ENCODE data around the gene HEXIM1.

The HEXIM1 gene

DNA sequence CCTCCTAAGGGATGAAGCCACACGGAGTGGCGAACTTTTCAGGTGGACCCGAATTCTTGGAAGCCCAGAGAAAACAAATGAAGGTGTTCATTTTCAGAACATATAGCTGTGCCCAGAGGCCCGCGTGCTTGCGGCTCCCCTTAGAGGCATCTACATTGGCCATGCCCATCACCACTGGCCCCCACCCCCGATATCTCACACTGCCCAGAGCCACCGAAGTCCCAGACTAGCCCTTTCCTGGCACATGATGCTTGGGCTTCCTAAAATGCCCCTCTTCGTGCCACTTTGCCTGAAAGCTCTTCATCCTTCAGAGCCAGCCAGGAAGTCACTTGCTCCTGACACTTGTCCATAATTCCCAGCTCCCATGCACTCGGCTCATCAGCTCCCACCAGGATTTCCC lies 2.1 kb upstream of the HEXIM1 start:
- Histone ChIP-seq H4K8ac (ENCODE audit: low read depth, low read length) (no peak overlapping the region), H3K36me3 (replicated peaks in 1 of 2; ENCODE audit: control insufficient read depth in 2 of 2, insufficient read depth in 2 of 2, low read length in 2 of 2) (peaks cover 0 to 4% of the 10 kb centered on the region in 2 donors), H4K91ac (ENCODE audit: low read depth, low read length, poor library complexity) (no peak overlapping the region), H2AK5ac (ENCODE audit: low read depth, low read length) (peak overlapping the region; percentile 15), H3K4me1 (ENCODE audit: control insufficient read depth in 2 of 2, insufficient read depth in 1 of 2, low read depth in 1 of 2, low read length in 2 of 2) (peaks cover 13 to 14% of the 10 kb centered on the region in 2 donors), H3K9me3 (replicated peaks in 1 of 2; ENCODE audit: control insufficient read depth in 2 of 2, insufficient read depth in 1 of 2, low read depth in 1 of 2, low read length in 2 of 2) (no peaks in the 10 kb centered on the region), H2BK120ac (ENCODE audit: low read depth, low read length) (no peak overlapping the region), H3K4me3 (ENCODE audit: low read length in 2 of 2) (peak overlapping the region in 1 of 2 donors; percentile 2), H2BK12ac (ENCODE audit: low read length) (no peak overlapping the region), H3K4ac (ENCODE audit: low read length) (no peak overlapping the region), H3K14ac (ENCODE audit: low read length) (no peak overlapping the region), H3K18ac (ENCODE audit: low read length) (no peak overlapping the region), H3K27ac (replicated peaks; ENCODE audit: low read length) (no peak overlapping the region), H2BK5ac (ENCODE audit: low read length) (no peak overlapping the region), H2AFZ (ENCODE audit: low read length) (no peak overlapping the region), H3K23ac (ENCODE audit: low read depth, low read length, poor library complexity) (no peak overlapping the region), H3K9ac (ENCODE audit: low read depth, low read length, poor library complexity) (no peak overlapping the region), H3K4me2 (ENCODE audit: insufficient read depth, low read length, poor library complexity, severe bottlenecking) (no peak overlapping the region), H2BK15ac (ENCODE audit: low read length) (no peak overlapping the region), H3K79me1 (ENCODE audit: low read depth, low read length) (peaks cover 6% of the 10 kb centered on the region), H3K27me3 (ENCODE audit: control insufficient read depth in 3 of 3, insufficient read depth in 3 of 3, low read depth in 1 of 3, low read length in 3 of 3) (no peaks in the 10 kb centered on the region)
- WGBS, 2 donors (ENCODE audit: extremely low coverage in 2 of 2, insufficient read length in 2 of 2, insufficient replicate concordance in 1 of 2) = no CpG with 5 or more reads among the region's 10 CpGs
- no peak for DNase-seq (ENCODE audit: low spot score)

DNA sequence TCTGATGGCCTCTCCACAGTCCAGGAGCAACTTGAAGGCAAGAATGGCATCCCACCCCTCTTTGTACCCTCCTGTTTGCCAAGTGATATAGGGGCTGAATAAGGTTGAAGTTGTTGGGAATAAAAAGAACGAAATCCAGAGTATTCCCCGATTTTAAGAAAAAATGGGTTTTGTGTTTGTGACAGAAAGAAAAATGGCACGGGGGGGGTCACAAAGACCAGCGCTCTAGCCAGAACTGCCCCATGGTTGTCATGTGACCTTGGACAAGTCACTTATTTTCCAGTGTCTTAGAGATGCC lies 1.7 kb upstream of the HEXIM1 start:
- DNase-seq (ENCODE audit: low spot score) = no peak
- Histone ChIP-seq H3K4ac (ENCODE audit: low read length) (no peak overlapping the region), H3K4me1 (ENCODE audit: control insufficient read depth in 2 of 2, insufficient read depth in 1 of 2, low read depth in 1 of 2, low read length in 2 of 2) (peaks cover 14 to 17% of the 10 kb centered on the region in 2 donors), H3K9ac (ENCODE audit: low read depth, low read length, poor library complexity) (no peak overlapping the region), H3K4me2 (ENCODE audit: insufficient read depth, low read length, poor library complexity, severe bottlenecking) (no peak overlapping the region), H2AK5ac (ENCODE audit: low read depth, low read length) (peak overlapping the region; percentile 15), H3K27ac (replicated peaks; ENCODE audit: low read length) (no peak overlapping the region), H3K36me3 (replicated peaks in 1 of 2; ENCODE audit: control insufficient read depth in 2 of 2, insufficient read depth in 2 of 2, low read length in 2 of 2) (peaks cover 0 to 4% of the 10 kb centered on the region in 2 donors), H3K4me3 (ENCODE audit: low read length in 2 of 2) (peak overlapping the region; percentile 72 to 76), H3K18ac (ENCODE audit: low read length) (no peak overlapping the region), H2BK12ac (ENCODE audit: low read length) (no peak overlapping the region), H3K79me1 (ENCODE audit: low read depth, low read length) (peaks cover 6% of the 10 kb centered on the region), H3K9me3 (replicated peaks in 1 of 2; ENCODE audit: control insufficient read depth in 2 of 2, insufficient read depth in 1 of 2, low read depth in 1 of 2, low read length in 2 of 2) (no peaks in the 10 kb centered on the region), H2AFZ (ENCODE audit: low read length) (no peak overlapping the region), H3K27me3 (ENCODE audit: control insufficient read depth in 3 of 3, insufficient read depth in 3 of 3, low read depth in 1 of 3, low read length in 3 of 3) (no peaks in the 10 kb centered on the region), H3K23ac (ENCODE audit: low read depth, low read length, poor library complexity) (no peak overlapping the region), H2BK120ac (ENCODE audit: low read depth, low read length) (no peak overlapping the region), H4K8ac (ENCODE audit: low read depth, low read length) (no peak overlapping the region), H4K91ac (ENCODE audit: low read depth, low read length, poor library complexity) (no peak overlapping the region), H3K14ac (ENCODE audit: low read length) (no peak overlapping the region), H2BK5ac (ENCODE audit: low read length) (no peak overlapping the region), H2BK15ac (ENCODE audit: low read length) (no peak overlapping the region)
- WGBS, 2 donors (ENCODE audit: extremely low coverage in 2 of 2, insufficient read length in 2 of 2, insufficient replicate concordance in 1 of 2) = no CpG with 5 or more reads among the region's 4 CpGs

DNA sequence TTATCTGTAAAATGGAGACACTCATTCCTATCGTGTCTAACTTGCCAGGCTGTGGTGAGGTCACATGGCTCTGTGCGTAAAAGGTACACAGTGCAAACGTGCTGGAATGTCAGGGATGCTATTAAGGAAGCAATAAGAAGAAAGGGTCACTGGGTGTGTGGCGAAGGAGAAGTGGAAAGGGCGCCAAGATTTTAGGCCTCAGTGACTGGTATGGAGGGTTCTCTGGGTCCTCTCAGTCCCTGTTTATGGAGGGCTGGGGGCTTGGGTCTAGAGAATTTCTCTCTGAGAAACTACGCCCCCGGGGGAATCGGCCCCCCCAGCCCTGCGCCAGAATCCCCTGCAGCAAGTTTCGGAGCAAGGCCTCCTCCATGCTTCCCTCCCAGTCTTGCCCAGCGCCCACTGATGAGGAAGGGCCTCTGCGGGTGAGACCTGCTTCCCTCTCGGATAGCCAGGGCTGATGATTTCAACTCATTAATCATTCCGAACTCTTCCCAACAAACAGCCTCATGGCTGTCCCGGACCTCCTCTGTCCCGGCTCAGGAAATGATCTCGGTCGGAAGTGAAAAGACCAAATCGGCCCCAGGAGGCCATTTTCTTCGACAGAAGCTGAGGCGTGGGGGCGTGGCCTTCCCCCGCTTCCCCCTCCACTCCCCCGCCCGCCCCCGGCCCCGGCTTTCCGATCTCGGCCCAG lies 1.2 kb upstream of the HEXIM1 start:
- DNase-seq (ENCODE audit: low spot score) = peak; percentile 80
- no peak overlapping the region for H2BK12ac ChIP-seq (ENCODE audit: low read length)
- H3K4ac ChIP-seq (ENCODE audit: low read length) = no peak overlapping the region
- H3K9me3 ChIP-seq (replicated peaks in 1 of 2; ENCODE audit: control insufficient read depth in 2 of 2, insufficient read depth in 1 of 2, low read depth in 1 of 2, low read length in 2 of 2) = no peaks in the 10 kb centered on the region
- H2BK15ac ChIP-seq (ENCODE audit: low read length) = no peak overlapping the region
- H4K8ac ChIP-seq (ENCODE audit: low read depth, low read length) = no peak overlapping the region
- H3K79me1 ChIP-seq (ENCODE audit: low read depth, low read length) = peaks cover 6% of the 10 kb centered on the region
- peak overlapping the region; percentile 9 for H3K14ac ChIP-seq (ENCODE audit: low read length)
- peak overlapping the region; percentile 96 for H3K27ac ChIP-seq (replicated peaks; ENCODE audit: low read length)
- H3K23ac ChIP-seq (ENCODE audit: low read depth, low read length, poor library complexity) = peak overlapping the region; percentile 81
- peak overlapping the region; percentile 98 for H3K18ac ChIP-seq (ENCODE audit: low read length)
- no peak overlapping the region for H2BK5ac ChIP-seq (ENCODE audit: low read length)
- peak overlapping the region; percentile 84 for H2AFZ ChIP-seq (ENCODE audit: low read length)
- peak overlapping the region; percentile 75 for H3K9ac ChIP-seq (ENCODE audit: low read depth, low read length, poor library complexity)
- peak overlapping the region; percentile 57 for H2AK5ac ChIP-seq (ENCODE audit: low read depth, low read length)
- H4K91ac ChIP-seq (ENCODE audit: low read depth, low read length, poor library complexity) = peak overlapping the region; percentile 73
- peak overlapping the region; percentile 72 to 80 for H3K4me3 ChIP-seq (ENCODE audit: low read length in 2 of 2)
- H3K4me2 ChIP-seq (ENCODE audit: insufficient read depth, low read length, poor library complexity, severe bottlenecking) = peak overlapping the region; percentile 82
- no CpG with 5 or more reads among the region's 29 CpGs for WGBS, 2 donors (ENCODE audit: extremely low coverage in 2 of 2, insufficient read length in 2 of 2, insufficient replicate concordance in 1 of 2)
- no peaks in the 10 kb centered on the region for H3K27me3 ChIP-seq (ENCODE audit: control insufficient read depth in 3 of 3, insufficient read depth in 3 of 3, low read depth in 1 of 3, low read length in 3 of 3)
- no peak overlapping the region for H2BK120ac ChIP-seq (ENCODE audit: low read depth, low read length)
- peaks cover 14 to 19% of the 10 kb centered on the region in 2 donors for H3K4me1 ChIP-seq (ENCODE audit: control insufficient read depth in 2 of 2, insufficient read depth in 1 of 2, low read depth in 1 of 2, low read length in 2 of 2)
- H3K36me3 ChIP-seq (replicated peaks in 1 of 2; ENCODE audit: control insufficient read depth in 2 of 2, insufficient read depth in 2 of 2, low read length in 2 of 2) = peaks cover 0 to 4% of the 10 kb centered on the region in 2 donors

DNA sequence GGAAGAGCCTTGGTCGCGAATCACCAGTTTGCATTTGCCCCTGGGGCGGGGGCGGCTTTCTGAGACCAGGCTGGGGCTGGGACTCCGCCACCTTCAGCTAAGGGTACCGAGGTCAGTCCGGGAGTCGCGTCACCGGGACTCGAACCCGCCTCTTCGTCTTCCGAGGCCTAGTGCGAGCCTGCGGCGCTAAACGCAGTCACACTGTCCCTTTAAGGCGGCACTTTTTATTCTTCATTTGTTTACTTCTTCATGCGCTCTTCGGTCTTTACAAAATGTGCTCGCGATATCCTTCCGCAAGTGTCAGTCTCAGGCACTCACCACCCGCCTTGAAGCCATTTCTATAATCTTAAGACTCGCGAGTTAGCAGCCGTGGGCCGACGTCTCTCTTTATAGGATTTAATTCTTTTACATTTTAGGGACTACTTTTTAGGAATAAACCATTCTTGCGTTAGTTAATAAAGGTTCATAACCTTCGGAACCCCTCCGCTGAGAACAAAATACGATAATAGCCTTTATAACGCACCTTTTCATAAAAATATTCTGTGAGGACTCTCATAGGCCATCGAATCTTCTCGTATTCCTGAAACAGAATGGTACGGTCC lies 593 bp upstream of the HEXIM1 start:
- Histone ChIP-seq H3K9me3 (replicated peaks in 1 of 2; ENCODE audit: control insufficient read depth in 2 of 2, insufficient read depth in 1 of 2, low read depth in 1 of 2, low read length in 2 of 2) (no peaks in the 10 kb centered on the region), H3K23ac (ENCODE audit: low read depth, low read length, poor library complexity) (peak overlapping the region; percentile 81)
- DNase-seq (ENCODE audit: low spot score) = peak; percentile 91

More for the DNA sequence above, 593 bp upstream of the HEXIM1 start:
- H2AFZ ChIP-seq (ENCODE audit: low read length) = peak overlapping the region; percentile 84
- H4K91ac ChIP-seq (ENCODE audit: low read depth, low read length, poor library complexity) = no peak overlapping the region
- no peak overlapping the region for H2AK5ac ChIP-seq (ENCODE audit: low read depth, low read length)
- no peak overlapping the region for H2BK5ac ChIP-seq (ENCODE audit: low read length)
- H3K4me3 ChIP-seq (ENCODE audit: low read length in 2 of 2) = peak overlapping the region; percentile 72 to 80
- H3K27ac ChIP-seq (replicated peaks; ENCODE audit: low read length) = peak overlapping the region; percentile 96
- H3K79me1 ChIP-seq (ENCODE audit: low read depth, low read length) = peaks cover 6% of the 10 kb centered on the region
- no peak overlapping the region for H4K8ac ChIP-seq (ENCODE audit: low read depth, low read length)
- peaks cover 0 to 4% of the 10 kb centered on the region in 2 donors for H3K36me3 ChIP-seq (replicated peaks in 1 of 2; ENCODE audit: control insufficient read depth in 2 of 2, insufficient read depth in 2 of 2, low read length in 2 of 2)
- no CpG with 5 or more reads among the region's 38 CpGs for WGBS, 2 donors (ENCODE audit: extremely low coverage in 2 of 2, insufficient read length in 2 of 2, insufficient replicate concordance in 1 of 2)
- H3K14ac ChIP-seq (ENCODE audit: low read length) = no peak overlapping the region
- no peak overlapping the region for H3K4ac ChIP-seq (ENCODE audit: low read length)
- peaks cover 14 to 19% of the 10 kb centered on the region in 2 donors for H3K4me1 ChIP-seq (ENCODE audit: control insufficient read depth in 2 of 2, insufficient read depth in 1 of 2, low read depth in 1 of 2, low read length in 2 of 2)
- H3K27me3 ChIP-seq (ENCODE audit: control insufficient read depth in 3 of 3, insufficient read depth in 3 of 3, low read depth in 1 of 3, low read length in 3 of 3) = no peaks in the 10 kb centered on the region
- peak overlapping the region; percentile 98 for H3K18ac ChIP-seq (ENCODE audit: low read length)
- peak overlapping the region; percentile 86 for H3K9ac ChIP-seq (ENCODE audit: low read depth, low read length, poor library complexity)
- no peak overlapping the region for H2BK12ac ChIP-seq (ENCODE audit: low read length)
- no peak overlapping the region for H2BK120ac ChIP-seq (ENCODE audit: low read depth, low read length)
- H3K4me2 ChIP-seq (ENCODE audit: insufficient read depth, low read length, poor library complexity, severe bottlenecking) = peak overlapping the region; percentile 59
- H2BK15ac ChIP-seq (ENCODE audit: low read length) = no peak overlapping the region

Data from neuronal stem cell (in vitro differentiated cells).